ENCODE data around the gene USP3. TPM values are rescaled to one million over a fixed set of nuclear protein-coding genes. Genes with fewer than 3 reads are reported as not detected.
A peak's percentile ranks its signal among the peaks of the same experiment; 100 is the strongest.

USP3 gene
- total and polyA plus RNA-seq, 9 of the 15 experiments (the other 6 are each of a cell fraction or from before 2014, with no cell fraction given): 17.3 to 54.3 (median 34.8) TPM

- TF ChIP-seq GTF2E2 (tag; IDR thresholded peaks at IDR 0.05): no peak
- TF ChIP-seq, protein P1, sequence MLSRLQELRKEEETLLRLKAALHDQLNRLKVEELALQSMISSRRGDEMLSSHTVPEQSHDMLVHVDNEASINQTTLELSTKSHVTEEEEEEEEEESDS (CRISPR knock-in tag; IDR thresholded peaks at IDR 0.05): no peak
- no peak for TF ChIP-seq NUFIP1 (IDR thresholded peaks at IDR 0.05; ENCODE audit: partially characterized antibody)
- TF ChIP-seq SMAD1 (IDR thresholded peaks at IDR 0.05; ENCODE audit: low read depth, low read length, partially characterized antibody): no peak
- TF ChIP-seq DPF2 (IDR thresholded peaks at IDR 0.05): peak; percentile 94
- no peak for TF ChIP-seq ZNF79 (CRISPR knock-in tag; IDR thresholded peaks at IDR 0.05; ENCODE audit: low read depth)
- TF ChIP-seq ZC3H11A (IDR thresholded peaks at IDR 0.05; ENCODE audit: low read depth, low read length): no peak
- TF ChIP-seq, protein P2, sequence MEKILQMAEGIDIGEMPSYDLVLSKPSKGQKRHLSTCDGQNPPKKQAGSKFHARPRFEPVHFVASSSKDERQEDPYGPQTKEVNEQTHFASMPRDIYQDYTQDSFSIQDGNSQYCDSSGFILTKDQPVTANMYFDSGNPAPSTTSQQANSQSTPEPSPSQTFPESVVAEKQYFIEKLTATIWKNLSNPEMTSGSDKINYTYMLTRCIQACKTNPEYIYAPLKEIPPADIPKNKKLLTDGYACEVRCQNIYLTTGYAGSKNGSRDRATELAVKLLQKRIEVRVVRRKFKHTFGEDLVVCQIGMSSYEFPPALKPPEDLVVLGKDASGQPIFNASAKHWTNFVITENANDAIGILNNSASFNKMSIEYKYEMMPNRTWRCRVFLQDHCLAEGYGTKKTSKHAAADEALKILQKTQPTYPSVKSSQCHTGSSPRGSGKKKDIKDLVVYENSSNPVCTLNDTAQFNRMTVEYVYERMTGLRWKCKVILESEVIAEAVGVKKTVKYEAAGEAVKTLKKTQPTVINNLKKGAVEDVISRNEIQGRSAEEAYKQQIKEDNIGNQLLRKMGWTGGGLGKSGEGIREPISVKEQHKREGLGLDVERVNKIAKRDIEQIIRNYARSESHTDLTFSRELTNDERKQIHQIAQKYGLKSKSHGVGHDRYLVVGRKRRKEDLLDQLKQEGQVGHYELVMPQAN (IDR thresholded peaks at IDR 0.05; ENCODE audit: borderline replicate concordance): peak; percentile 57; the same call in 1 of the 2 replicates
- TF ChIP-seq KDM4B (IDR thresholded peaks at IDR 0.05; ENCODE audit: borderline replicate concordance in 2 of 2, low read depth in 1 of 2): no peak
- TF ChIP-seq ZNF324 (CRISPR knock-in tag; IDR thresholded peaks at IDR 0.05): no peak
- TF ChIP-seq EP400 (IDR thresholded peaks at IDR 0.05): peak; percentile 94
- no peak for TF ChIP-seq NFIX (CRISPR knock-in tag; IDR thresholded peaks at IDR 0.05; ENCODE audit: low read depth)
- no peak for TF ChIP-seq CBX2 (IDR thresholded peaks at IDR 0.05; ENCODE audit: insufficient read depth, low read length, poor library complexity, severe bottlenecking)
- TF ChIP-seq MAX (CRISPR knock-in tag; IDR thresholded peaks at IDR 0.05): peak; percentile 93
- peak; percentile 55; the same call in 1 of the 2 replicates for TF ChIP-seq ZEB2 (IDR thresholded peaks at IDR 0.05)
- no peak for TF ChIP-seq ZNF165 (CRISPR knock-in tag; IDR thresholded peaks at IDR 0.05; ENCODE audit: borderline replicate concordance)
- TF ChIP-seq, protein P3, sequence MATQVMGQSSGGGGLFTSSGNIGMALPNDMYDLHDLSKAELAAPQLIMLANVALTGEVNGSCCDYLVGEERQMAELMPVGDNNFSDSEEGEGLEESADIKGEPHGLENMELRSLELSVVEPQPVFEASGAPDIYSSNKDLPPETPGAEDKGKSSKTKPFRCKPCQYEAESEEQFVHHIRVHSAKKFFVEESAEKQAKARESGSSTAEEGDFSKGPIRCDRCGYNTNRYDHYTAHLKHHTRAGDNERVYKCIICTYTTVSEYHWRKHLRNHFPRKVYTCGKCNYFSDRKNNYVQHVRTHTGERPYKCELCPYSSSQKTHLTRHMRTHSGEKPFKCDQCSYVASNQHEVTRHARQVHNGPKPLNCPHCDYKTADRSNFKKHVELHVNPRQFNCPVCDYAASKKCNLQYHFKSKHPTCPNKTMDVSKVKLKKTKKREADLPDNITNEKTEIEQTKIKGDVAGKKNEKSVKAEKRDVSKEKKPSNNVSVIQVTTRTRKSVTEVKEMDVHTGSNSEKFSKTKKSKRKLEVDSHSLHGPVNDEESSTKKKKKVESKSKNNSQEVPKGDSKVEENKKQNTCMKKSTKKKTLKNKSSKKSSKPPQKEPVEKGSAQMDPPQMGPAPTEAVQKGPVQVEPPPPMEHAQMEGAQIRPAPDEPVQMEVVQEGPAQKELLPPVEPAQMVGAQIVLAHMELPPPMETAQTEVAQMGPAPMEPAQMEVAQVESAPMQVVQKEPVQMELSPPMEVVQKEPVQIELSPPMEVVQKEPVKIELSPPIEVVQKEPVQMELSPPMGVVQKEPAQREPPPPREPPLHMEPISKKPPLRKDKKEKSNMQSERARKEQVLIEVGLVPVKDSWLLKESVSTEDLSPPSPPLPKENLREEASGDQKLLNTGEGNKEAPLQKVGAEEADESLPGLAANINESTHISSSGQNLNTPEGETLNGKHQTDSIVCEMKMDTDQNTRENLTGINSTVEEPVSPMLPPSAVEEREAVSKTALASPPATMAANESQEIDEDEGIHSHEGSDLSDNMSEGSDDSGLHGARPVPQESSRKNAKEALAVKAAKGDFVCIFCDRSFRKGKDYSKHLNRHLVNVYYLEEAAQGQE (IDR thresholded peaks at IDR 0.05; ENCODE audit: borderline replicate concordance): no peak
- TF ChIP-seq, protein P3 (CRISPR knock-in tag; IDR thresholded peaks at IDR 0.05; ENCODE audit: low read depth): no peak
- 0 out of 2 replicates have a peak, but pooled peaks have one; percentile 10 for TF ChIP-seq BHLHE40 (IDR thresholded peaks at IDR 0.05; ENCODE audit: low read length)
- TF ChIP-seq HDAC1 (IDR thresholded peaks at IDR 0.05): peak in 1 of 2 experiments; percentile 66; a peak in 1 of 4 replicates
Measured at GRCh38 chr15:63503739-63504246, 600 bp upstream of the USP3 start (continued).

All from K562 (cell line).